ENCODE data around the gene CYP1A2.

Gene CYP1A2

GRCh38 chr15:74804935-74805334 is 56.3 kb downstream of the CYP1A2 start:
- no peak overlapping the region for H3K27ac Mint-ChIP-seq
- H3K4me1 Mint-ChIP-seq (ENCODE audit: low read depth), result peaks cover 17% of the 10 kb centered on the region
- no peak overlapping the region for H3K4me3 Mint-ChIP-seq
- H3K9me3 Mint-ChIP-seq, result no peaks in the 10 kb centered on the region
- intact Hi-C loops (cut with micrococcal nuclease), result no loop called here
- peaks cover 52% of the 10 kb centered on the region for H3K36me3 Mint-ChIP-seq (ENCODE audit: low read depth)
- H3K27me3 Mint-ChIP-seq, result peaks cover 8% of the 10 kb centered on the region

Measured in dendritic cell treated with granulocyte-macrophage colony-stimulating factor and Interleukin-4, amounts not matched to agents 40 ng/mL and 50 ng/mL, for 4 days (primary cell).